Nephron (organoid): ENCODE measurements around the gene STARD3.
A peak's percentile ranks its signal among the peaks of the same experiment; 100 is the strongest.

Experiments
- H3K27ac Mint-ChIP-seq, 3 experiments: 2 replicates each; pipeline ENCODE4 v1.8.0; 2020; ENCODE audit warnings: mixed read lengths in 3 of 3, mild to moderate bottlenecking in 2 of 3, moderate library complexity in 1 of 3
- H3K27me3 Mint-ChIP-seq: 2 replicates; pipeline ENCODE4 v1.8.0; 2021; ENCODE audit warnings: low read depth, mild to moderate bottlenecking, moderate library complexity, mixed read lengths
- H3K36me3 Mint-ChIP-seq: 2 replicates; pipeline ENCODE4 v1.8.0; 2020; ENCODE audit warnings: low read depth, mixed read lengths
- H3K4me1 Mint-ChIP-seq: 2 replicates; pipeline ENCODE4 v1.8.0; 2020; ENCODE audit warnings: mixed read lengths
- H3K4me3 Mint-ChIP-seq, 3 experiments: 2 replicates each; pipeline ENCODE4 v1.8.0; 2020; ENCODE audit warnings: mild to moderate bottlenecking in 3 of 3, mixed read lengths in 3 of 3, moderate library complexity in 2 of 3
- H3K9me3 Mint-ChIP-seq: 2 replicates; pipeline ENCODE4 v1.8.0; 2020; ENCODE audit warnings: mixed read lengths
- CTCF ChIP-seq, 3 experiments: fragments of 200-600 bp; sonication (generic); IDR thresholded peaks; one replicate each; pipeline ENCODE4 v1.5.0; 2021; ENCODE audit warnings: antibody characterized with exemption in 3 of 3; ENCODE audit not compliant: unreplicated experiment in 3 of 3

Gene STARD3

GRCh38 chr17:39638317-39638716 lies 1.4 kb downstream of the STARD3 start:
- peak overlapping the region; percentile 70 to 90 (median 88) for H3K27ac Mint-ChIP-seq
- H3K4me1 Mint-ChIP-seq = peaks cover 36% of the 10 kb centered on the region
- no peaks in the 10 kb centered on the region for H3K27me3 Mint-ChIP-seq
- peak overlapping the region; percentile 93 to 94 (median 93) for H3K4me3 Mint-ChIP-seq
- no peaks in the 10 kb centered on the region for H3K9me3 Mint-ChIP-seq
- H3K36me3 Mint-ChIP-seq = no peaks in the 10 kb centered on the region
- TF ChIP-seq CTCF (IDR thresholded peaks at IDR 0.05; ENCODE audit: unreplicated experiment in 3 of 3) = no peak

GRCh38 chr17:39639043-39639442 lies 2.1 kb downstream of the STARD3 start:
- Mint-ChIP-seq H3K9me3 (no peaks in the 10 kb centered on the region), H3K4me1 (peaks cover 36% of the 10 kb centered on the region), H3K27me3 (no peaks in the 10 kb centered on the region), H3K27ac (peak overlapping the region; percentile 36 to 56 (median 37)), H3K36me3 (no peaks in the 10 kb centered on the region), H3K4me3 (peak overlapping the region; percentile 67 to 74 (median 68))
- TF ChIP-seq CTCF (IDR thresholded peaks at IDR 0.05; ENCODE audit: unreplicated experiment in 3 of 3) = no peak

- H3K9me3 Mint-ChIP-seq = no peaks in the 10 kb centered on the region
- peak overlapping the region; percentile 67 to 74 (median 68) for H3K4me3 Mint-ChIP-seq
- TF ChIP-seq CTCF (IDR thresholded peaks at IDR 0.05; ENCODE audit: unreplicated experiment in 3 of 3) = no peak
- H3K27me3 Mint-ChIP-seq = no peaks in the 10 kb centered on the region
- H3K36me3 Mint-ChIP-seq = peaks cover 1% of the 10 kb centered on the region
- peak overlapping the region; percentile 36 to 56 (median 37) for H3K27ac Mint-ChIP-seq
- H3K4me1 Mint-ChIP-seq = peaks cover 31% of the 10 kb centered on the region
Measured at GRCh38 chr17:39639566-39640458, 2.9 kb downstream of the STARD3 start.

- TF ChIP-seq CTCF (IDR thresholded peaks at IDR 0.05; ENCODE audit: unreplicated experiment in 3 of 3) = no peak
- H3K4me1 Mint-ChIP-seq = peaks cover 34% of the 10 kb centered on the region
- no peaks in the 10 kb centered on the region for H3K27me3 Mint-ChIP-seq
- H3K27ac Mint-ChIP-seq = peak overlapping the region in 2 of 3 experiments; percentile 49 to 52
- H3K4me3 Mint-ChIP-seq = peak overlapping the region in 2 of 3 experiments; percentile 44 to 52
- H3K9me3 Mint-ChIP-seq = no peaks in the 10 kb centered on the region
- H3K36me3 Mint-ChIP-seq = peaks cover 3% of the 10 kb centered on the region
Measured at GRCh38 chr17:39640591-39641031, 3.7 kb downstream of the STARD3 start.

GRCh38 chr17:39641097-39641496 lies 4.2 kb downstream of the STARD3 start:
- H3K27ac Mint-ChIP-seq = no peak overlapping the region
- H3K27me3 Mint-ChIP-seq = no peaks in the 10 kb centered on the region
- H3K4me3 Mint-ChIP-seq = peak overlapping the region in 1 of 3 experiments; percentile 52
- no peak for TF ChIP-seq CTCF (IDR thresholded peaks at IDR 0.05; ENCODE audit: unreplicated experiment in 3 of 3)
- H3K4me1 Mint-ChIP-seq = peaks cover 34% of the 10 kb centered on the region
- H3K9me3 Mint-ChIP-seq = no peaks in the 10 kb centered on the region
- peaks cover 3% of the 10 kb centered on the region for H3K36me3 Mint-ChIP-seq
